ENCODE measurements around the gene TPBGL. TPM values are rescaled to one million over a fixed set of nuclear protein-coding genes. Genes with fewer than 3 reads are reported as not detected.

Gene TPBGL
- total and polyA plus RNA-seq, 2 of the 4 experiments (the other 2 are of a cell fraction), result not detected

DNA sequence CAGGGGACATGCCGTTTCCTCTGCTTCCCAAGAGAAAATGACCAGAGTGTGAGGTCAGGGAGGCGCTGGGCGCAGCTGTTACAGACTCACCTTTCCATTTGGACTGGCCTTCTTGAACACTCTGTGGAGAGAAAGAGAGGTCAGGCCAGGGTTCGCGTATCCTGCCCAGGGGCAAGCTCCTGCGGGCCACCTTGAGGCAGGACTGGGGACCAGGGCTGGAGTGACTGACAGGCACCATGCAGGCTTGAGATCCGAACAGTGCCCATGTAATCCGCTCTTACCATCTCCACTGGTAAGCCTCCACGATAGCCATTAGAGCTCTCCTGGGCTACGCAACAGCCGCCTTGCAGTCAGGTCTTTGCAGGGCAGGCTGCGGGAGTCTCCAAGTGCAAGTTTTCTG, 49.3 kb downstream of the TPBGL start:
- in situ Hi-C loops (cut with MboI; ENCODE audit: low sequenced_read_pairs) (loop anchor here (25.0 kb wide), 1 partner anchor 247 kb away; the partner anchor contains the start of gene GDPD5), intact Hi-C loops (cut with micrococcal nuclease) (no loop called here), dilution Hi-C loops (cut with HindIII; ENCODE audit: low sequenced_read_pairs, unreplicated experiment) (no loop called here)
- no peaks in the 10 kb centered on the region for H3K4me1 ChIP-seq (ENCODE audit: control insufficient read depth, insufficient read depth, low read length)
- no peaks in the 10 kb centered on the region for H3K9me1 ChIP-seq (ENCODE audit: insufficient read depth, low read length)
- H3K27me3 ChIP-seq (ENCODE audit: control insufficient read depth, insufficient read depth, low read length), result peaks cover 1% of the 10 kb centered on the region; the same call in 1 of the 2 replicates
- no peak overlapping the region for H3K56ac ChIP-seq (ENCODE audit: extremely low read depth, insufficient read depth, low read length)
- H2AK9ac ChIP-seq (replicated peaks; ENCODE audit: low read depth, low read length, poor library complexity), result no peak overlapping the region
- no peak overlapping the region for H4K5ac ChIP-seq (ENCODE audit: low read depth, low read length)
- WGBS, 2 experiments (ENCODE audit: extremely low coverage in 2 of 2, insufficient read length in 1 of 2), result 100% methylated on average over 1 of the region's 12 CpGs; no CpG with 5 or more reads in 1 of the 2 experiments
- H4K91ac ChIP-seq (ENCODE audit: insufficient read depth, low read depth, low read length), result no peak overlapping the region
- H2BK15ac ChIP-seq (ENCODE audit: low read depth, low read length), result no peak overlapping the region
- no peak overlapping the region for H3K27ac ChIP-seq (ENCODE audit: insufficient read depth, low read length)
- peaks cover 3% of the 10 kb centered on the region; the same call in 1 of the 2 replicates for H4K20me1 ChIP-seq (ENCODE audit: insufficient read depth, low read length)
- H3K4ac ChIP-seq (ENCODE audit: low read depth, low read length), result no peak overlapping the region
- peaks cover 3% of the 10 kb centered on the region; the same call in 1 of the 2 replicates for H3K36me3 ChIP-seq (ENCODE audit: control insufficient read depth, insufficient read depth, low read length)
- no TSS peak for BruUV-seq (replicated peaks)
- no peak overlapping the region for H2BK5ac ChIP-seq (ENCODE audit: low read depth, low read length, poor library complexity, severe bottlenecking)
- ATAC-seq (ENCODE audit: low read depth), result no peak
- no peak overlapping the region for H4K8ac ChIP-seq (ENCODE audit: low read depth in 2 of 2, low read length in 2 of 2)
- no peak for DNase-seq
- no peak overlapping the region for H3K14ac ChIP-seq (replicated peaks; ENCODE audit: low read depth, low read length)
- H3K79me1 ChIP-seq (ENCODE audit: low read depth in 1 of 2, low read length in 2 of 2), result no peaks in the 10 kb centered on the region
- CTCF ChIA-PET, result no interaction called here
- H3K18ac ChIP-seq (ENCODE audit: low read depth, low read length), result no peak overlapping the region
- H3K9ac ChIP-seq (ENCODE audit: low read depth, low read length), result no peak overlapping the region
- H2AK5ac ChIP-seq (ENCODE audit: low read depth, low read length), result no peak overlapping the region
- no peaks in the 10 kb centered on the region for H3K9me3 ChIP-seq (ENCODE audit: control insufficient read depth, insufficient read depth, low read length)
- no peak overlapping the region for H2BK120ac ChIP-seq (ENCODE audit: low read depth, low read length)
- no peak overlapping the region for H3K23ac ChIP-seq (ENCODE audit: low read depth, low read length)
- TF ChIP-seq FOS (IDR thresholded peaks at IDR 0.05; ENCODE audit: low read depth, low read length), result no peak
- no peak for TF ChIP-seq CHD1 (IDR thresholded peaks at IDR 0.05; ENCODE audit: low read depth, low read length)
- TF ChIP-seq MAFK (IDR thresholded peaks at IDR 0.05; ENCODE audit: low read depth, low read length), result no peak
- no peak overlapping the region for H3K4me2 ChIP-seq (ENCODE audit: low read depth, low read length)
- H2AFZ ChIP-seq (replicated peaks; ENCODE audit: low read length, poor library complexity), result no peak overlapping the region
- H3K4me3 ChIP-seq (ENCODE audit: insufficient read depth, low read depth, low read length), result no peak overlapping the region
- POLR2A ChIA-PET (ENCODE audit: unreplicated experiment), result no interaction called here
- no peak overlapping the region for H2BK20ac ChIP-seq (ENCODE audit: low read depth, low read length)

Data from IMR-90 (cell line).